ENCODE results near the gene ENTREP1.

ENTREP1 gene

DNA sequence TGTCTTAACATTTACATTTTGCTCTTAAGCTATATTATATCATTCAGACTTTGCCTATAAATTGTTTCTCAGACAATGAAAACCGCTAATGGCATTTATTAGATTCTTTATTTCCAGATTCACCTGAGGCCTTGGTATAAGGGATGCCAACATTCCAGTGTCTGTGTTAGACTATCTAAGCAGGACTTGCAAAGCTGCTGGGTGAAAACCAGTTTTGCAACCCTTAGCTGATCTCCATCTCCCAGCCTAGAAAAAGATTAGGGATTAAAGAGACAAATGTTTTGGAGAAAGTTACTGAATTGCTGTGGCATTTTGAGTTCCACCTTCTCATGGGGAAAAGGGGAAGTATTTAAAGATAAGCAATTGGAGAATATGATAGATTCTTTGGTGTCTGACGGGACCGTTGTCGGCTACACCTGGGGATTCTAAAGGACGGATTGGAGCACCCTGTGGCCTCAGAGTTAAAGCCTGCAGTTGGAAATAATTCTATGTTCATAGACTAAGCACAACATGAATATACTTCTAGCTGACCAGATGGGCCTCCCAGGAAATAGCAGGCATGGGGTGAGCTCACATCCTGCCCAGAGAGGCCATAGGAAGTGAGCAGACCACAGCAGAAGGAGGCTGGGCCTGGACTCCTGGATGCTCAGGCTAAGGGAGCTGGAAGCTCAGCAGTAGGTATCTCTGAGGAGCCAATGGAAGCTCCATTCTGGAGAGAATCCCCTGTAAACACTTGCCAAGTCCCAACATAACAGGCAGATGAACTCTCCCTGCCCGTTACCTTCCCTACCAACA is 21.8 kb downstream of the ENTREP1 start:
- H3K27ac Mint-ChIP-seq = no peak overlapping the region
- TF ChIP-seq, protein P1, sequence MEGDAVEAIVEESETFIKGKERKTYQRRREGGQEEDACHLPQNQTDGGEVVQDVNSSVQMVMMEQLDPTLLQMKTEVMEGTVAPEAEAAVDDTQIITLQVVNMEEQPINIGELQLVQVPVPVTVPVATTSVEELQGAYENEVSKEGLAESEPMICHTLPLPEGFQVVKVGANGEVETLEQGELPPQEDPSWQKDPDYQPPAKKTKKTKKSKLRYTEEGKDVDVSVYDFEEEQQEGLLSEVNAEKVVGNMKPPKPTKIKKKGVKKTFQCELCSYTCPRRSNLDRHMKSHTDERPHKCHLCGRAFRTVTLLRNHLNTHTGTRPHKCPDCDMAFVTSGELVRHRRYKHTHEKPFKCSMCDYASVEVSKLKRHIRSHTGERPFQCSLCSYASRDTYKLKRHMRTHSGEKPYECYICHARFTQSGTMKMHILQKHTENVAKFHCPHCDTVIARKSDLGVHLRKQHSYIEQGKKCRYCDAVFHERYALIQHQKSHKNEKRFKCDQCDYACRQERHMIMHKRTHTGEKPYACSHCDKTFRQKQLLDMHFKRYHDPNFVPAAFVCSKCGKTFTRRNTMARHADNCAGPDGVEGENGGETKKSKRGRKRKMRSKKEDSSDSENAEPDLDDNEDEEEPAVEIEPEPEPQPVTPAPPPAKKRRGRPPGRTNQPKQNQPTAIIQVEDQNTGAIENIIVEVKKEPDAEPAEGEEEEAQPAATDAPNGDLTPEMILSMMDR (IDR thresholded peaks at IDR 0.05) = no peak
- peaks cover 3% of the 10 kb centered on the region for H3K27me3 Mint-ChIP-seq (ENCODE audit: low read depth, poor library complexity)
- peaks cover 18% of the 10 kb centered on the region for H3K4me1 Mint-ChIP-seq
- peaks cover 8% of the 10 kb centered on the region for H3K9me3 Mint-ChIP-seq
- no peak for DNase-seq
- no peaks in the 10 kb centered on the region for H3K36me3 Mint-ChIP-seq (ENCODE audit: low read depth)
- H3K4me3 Mint-ChIP-seq = no peak overlapping the region

DNA sequence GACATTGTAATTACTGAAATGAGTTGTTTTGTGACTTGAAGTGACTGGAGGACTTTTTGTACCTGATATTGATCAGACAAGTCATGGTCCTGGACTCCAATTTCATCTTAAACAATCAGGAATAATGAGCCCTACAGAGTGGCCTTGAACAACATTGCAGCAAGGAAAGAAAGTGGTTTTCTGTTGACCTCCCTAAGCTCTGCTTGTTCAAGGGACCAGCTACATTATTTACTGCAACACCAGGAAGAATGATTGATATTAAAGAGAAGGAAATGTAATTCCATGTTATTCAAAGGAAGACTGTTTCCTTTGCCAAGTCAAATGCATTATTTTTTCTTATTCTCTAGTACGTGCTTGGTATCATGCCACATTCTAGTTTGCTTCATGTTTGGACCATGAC is 22.6 kb downstream of the ENTREP1 start:
- Mint-ChIP-seq H3K27ac (peak overlapping the region; percentile 32), H3K4me3 (no peak overlapping the region), H3K36me3 (ENCODE audit: low read depth) (no peaks in the 10 kb centered on the region), H3K27me3 (ENCODE audit: low read depth, poor library complexity) (peaks cover 3% of the 10 kb centered on the region), H3K9me3 (peaks cover 8% of the 10 kb centered on the region), H3K4me1 (peaks cover 18% of the 10 kb centered on the region)
- TF ChIP-seq, protein P1 (IDR thresholded peaks at IDR 0.05) = no peak
- DNase-seq = no peak

DNA sequence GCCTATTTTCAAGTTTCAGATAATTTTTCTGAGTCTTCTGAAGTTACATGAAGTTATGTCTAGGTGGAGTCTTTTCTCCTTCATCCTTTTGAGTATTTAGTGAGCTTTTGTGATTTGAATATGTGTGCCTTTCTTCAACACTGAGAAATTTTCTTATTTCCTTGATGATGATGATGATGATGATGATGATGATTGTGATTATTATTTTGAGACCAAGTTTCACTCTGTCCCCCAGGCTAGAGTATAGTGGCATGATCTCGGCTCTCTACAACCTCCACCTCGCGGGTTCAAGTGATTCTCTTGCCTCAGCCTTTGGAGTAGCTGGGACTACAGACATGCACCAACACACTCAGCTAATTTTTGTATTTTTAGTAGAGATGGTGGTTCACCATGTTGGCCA is 26.2 kb downstream of the ENTREP1 start:
- no peak for DNase-seq
- peaks cover 8% of the 10 kb centered on the region for H3K9me3 Mint-ChIP-seq

DNA sequence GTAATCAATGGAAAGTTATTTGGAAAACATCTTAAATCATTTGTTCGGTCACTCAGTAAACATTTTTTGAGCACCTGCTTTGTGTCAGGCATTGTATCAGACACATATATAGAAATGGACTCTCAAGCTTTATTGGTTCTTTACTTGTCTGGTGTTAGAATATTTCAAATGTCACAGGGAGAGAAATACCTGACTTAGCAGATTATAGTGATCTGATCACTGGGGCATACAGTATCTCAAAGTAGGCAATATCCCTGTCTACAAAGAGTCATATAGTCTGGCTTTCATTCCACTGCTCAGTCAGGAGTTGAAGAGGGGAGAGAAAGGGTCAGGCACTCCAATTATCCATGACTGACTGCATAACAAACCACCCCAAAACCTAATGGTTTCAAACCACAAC is 30.2 kb downstream of the ENTREP1 start:
- no peak overlapping the region for H3K4me3 Mint-ChIP-seq
- H3K9me3 Mint-ChIP-seq = peaks cover 3% of the 10 kb centered on the region
- H3K4me1 Mint-ChIP-seq = peaks cover 20% of the 10 kb centered on the region
- DNase-seq = no peak
- H3K27me3 Mint-ChIP-seq (ENCODE audit: low read depth, poor library complexity) = no peaks in the 10 kb centered on the region
- H3K27ac Mint-ChIP-seq = no peak overlapping the region
- TF ChIP-seq, protein P1 (IDR thresholded peaks at IDR 0.05) = no peak
- no peaks in the 10 kb centered on the region for H3K36me3 Mint-ChIP-seq (ENCODE audit: low read depth)

More for the DNA sequence above, 26.2 kb downstream of the ENTREP1 start:
- no peak overlapping the region for H3K4me3 Mint-ChIP-seq
- TF ChIP-seq, protein P1 (IDR thresholded peaks at IDR 0.05) = no peak
- H3K27me3 Mint-ChIP-seq (ENCODE audit: low read depth, poor library complexity) = peaks cover 3% of the 10 kb centered on the region
- H3K27ac Mint-ChIP-seq = no peak overlapping the region
- peaks cover 15% of the 10 kb centered on the region for H3K4me1 Mint-ChIP-seq
- no peaks in the 10 kb centered on the region for H3K36me3 Mint-ChIP-seq (ENCODE audit: low read depth)

DNA sequence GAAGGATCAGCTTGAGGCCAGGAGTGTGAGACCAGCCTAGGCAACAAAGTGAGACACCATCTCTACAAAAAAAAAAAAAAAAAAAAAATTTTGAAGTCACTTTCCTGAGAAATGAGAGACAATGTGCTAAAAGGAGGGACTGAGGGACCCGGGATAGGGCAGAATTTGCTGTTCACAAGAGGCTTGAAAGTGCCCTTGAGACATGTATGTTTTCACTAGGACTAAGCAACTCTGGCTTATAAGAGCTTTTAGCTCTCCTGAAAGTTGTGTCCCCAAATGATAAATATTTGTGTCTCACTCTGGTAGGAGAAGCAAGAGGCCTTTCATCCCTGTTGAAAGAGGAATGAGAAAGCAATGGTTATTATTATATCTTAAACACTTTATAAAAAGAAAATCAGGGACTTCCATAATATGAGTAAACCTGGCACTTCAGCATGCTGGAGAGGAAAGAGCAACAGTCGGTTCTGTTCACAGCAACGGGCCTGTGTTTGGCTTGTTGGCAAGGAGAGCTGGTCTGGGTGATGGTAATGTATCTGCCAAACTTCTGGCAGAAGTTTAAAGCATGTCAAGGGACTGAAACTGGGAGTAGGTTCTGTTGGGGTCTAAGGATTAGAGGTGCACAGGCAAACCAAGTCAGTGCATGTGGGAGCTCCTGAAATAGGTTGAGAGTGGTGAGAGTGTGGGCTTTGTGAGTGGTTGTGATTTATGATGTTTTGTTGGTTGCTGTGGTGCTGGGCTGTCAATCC is 32.2 kb downstream of the ENTREP1 start:
- H3K4me3 Mint-ChIP-seq = no peak overlapping the region
- H3K36me3 Mint-ChIP-seq (ENCODE audit: low read depth) = no peaks in the 10 kb centered on the region
- no peak overlapping the region for H3K27ac Mint-ChIP-seq
- H3K27me3 Mint-ChIP-seq (ENCODE audit: low read depth, poor library complexity) = peaks cover 4% of the 10 kb centered on the region
- TF ChIP-seq, protein P1 (IDR thresholded peaks at IDR 0.05) = no peak
- no peak for DNase-seq
- H3K9me3 Mint-ChIP-seq = no peaks in the 10 kb centered on the region
- peaks cover 20% of the 10 kb centered on the region for H3K4me1 Mint-ChIP-seq
